ENCODE measurements around the gene IMPA2.

- TF ChIP-seq CTCF (conservative IDR thresholded peaks at IDR 0.05; ENCODE audit: low read length) = no peak
- TF ChIP-seq EZH2phosphoT487 (IDR thresholded peaks at IDR 0.05; ENCODE audit: borderline replicate concordance) = no peak
Measured at GRCh38 chr18:12038082-12038638, 56.9 kb downstream of the IMPA2 start.
